HepG2 (cell line): Measurements from ENCODE around the gene CHPF. TPM values are rescaled to one million over a fixed set of nuclear protein-coding genes. Genes with fewer than 3 reads are reported as not detected.

Experiments used
- ATF7-NPFF ChIP-seq: sonication (generic); formaldehyde crosslinking; IDR thresholded peaks from 2 replicates; pipeline ENCODE4 v1.8.1; 2023; ENCODE audit warnings: mild to moderate bottlenecking, low read depth, missing genetic modification reagents, moderate library complexity
- CREB1 ChIP-seq, 2 experiments: fragments of 450-650 bp in 1 of 2; IDR thresholded peaks; 2 replicates each; pipeline ENCODE4 v1.6.1; 2016 to 2017; ENCODE audit warnings: control low read depth in 1 of 2, mild to moderate bottlenecking in 1 of 2, missing compliant biosample characterization in 1 of 2, missing genetic modification characterization in 1 of 2
- HOXA9 ChIP-seq: sonication (generic); formaldehyde crosslinking; IDR thresholded peaks from 2 replicates; pipeline ENCODE4 v1.8.1; 2022; ENCODE audit warnings: missing genetic modification reagents, mild to moderate bottlenecking, moderate library complexity, borderline replicate concordance
- KDM3A ChIP-seq: IDR thresholded peaks from 2 replicates; pipeline ENCODE4 v1.6.1; 2018; ENCODE audit warnings: low read depth, missing compliant biosample characterization
- MXI1 ChIP-seq: IDR thresholded peaks from 3 replicates; pipeline ENCODE4 v1.6.1; 2012; ENCODE audit warnings: low read depth, low read length, inconsistent platforms, borderline replicate concordance
- NFE2L2 ChIP-seq: fragments of 150-350 bp; IDR thresholded peaks from 2 replicates; pipeline ENCODE4 v1.6.1; 2014; ENCODE audit warnings: low read length
- NONO ChIP-seq, 2 experiments: fragments of 450-650 bp in 1 of 2; sonication (generic) in 1 of 2; formaldehyde crosslinking in 1 of 2; IDR thresholded peaks in 1 of 2; conservative IDR thresholded peaks in 1 of 2; 2 replicates each; pipeline versions ENCODE4 v1.6.1 to v1.8.0; 2017 to 2022; ENCODE audit warnings: mild to moderate bottlenecking in 1 of 2, missing genetic modification reagents in 1 of 2, moderate library complexity in 1 of 2
- RARA ChIP-seq: IDR thresholded peaks from 2 replicates; pipeline ENCODE4 v1.6.1; 2016; ENCODE audit warnings: missing genetic modification reagents, missing compliant biosample characterization
- RFX1 ChIP-seq: fragments of 450-650 bp; IDR thresholded peaks from 2 replicates; pipeline ENCODE4 v1.6.1; 2017
- SALL1 ChIP-seq: sonication (generic); formaldehyde crosslinking; IDR thresholded peaks from 2 replicates; pipeline ENCODE4 v1.8.0; 2022; ENCODE audit warnings: mild to moderate bottlenecking, missing genetic modification reagents
- SIX1 ChIP-seq: sonication (generic); formaldehyde crosslinking; IDR thresholded peaks from 2 replicates; pipeline ENCODE4 v1.4.0; 2020; ENCODE audit warnings: missing genetic modification reagents, borderline replicate concordance
- SP2 ChIP-seq: sonication (generic); formaldehyde crosslinking; IDR thresholded peaks from 2 replicates; pipeline ENCODE4 v1.5.1; 2020; ENCODE audit warnings: mild to moderate bottlenecking, missing genetic modification reagents
- SPEN ChIP-seq: sonication (generic); formaldehyde crosslinking; IDR thresholded peaks from 2 replicates; pipeline ENCODE4 v1.5.1; 2020; ENCODE audit warnings: low read depth, mild to moderate bottlenecking, missing genetic modification reagents
- ZMYM3 ChIP-seq: sonication (generic); formaldehyde crosslinking; IDR thresholded peaks from 2 replicates; pipeline ENCODE4 v1.5.1; 2020; ENCODE audit warnings: mild to moderate bottlenecking, missing genetic modification reagents
- ZNF230 ChIP-seq: sonication (generic); formaldehyde crosslinking; IDR thresholded peaks from 2 replicates; pipeline ENCODE4 v1.4.0; 2020; ENCODE audit warnings: mild to moderate bottlenecking, missing genetic modification reagents
- ZNF3 ChIP-seq: IDR thresholded peaks from 2 replicates; pipeline ENCODE4 v1.7.0; 2017; ENCODE audit warnings: inconsistent platforms
- ZNF646 ChIP-seq: sonication (generic); formaldehyde crosslinking; IDR thresholded peaks from 2 replicates; pipeline ENCODE4 v1.9.0; 2021; ENCODE audit warnings: mild to moderate bottlenecking, missing genetic modification reagents
- ZNF883 ChIP-seq: sonication (generic); formaldehyde crosslinking; IDR thresholded peaks from 2 replicates; pipeline ENCODE4 v1.5.1; 2020; ENCODE audit warnings: mild to moderate bottlenecking, missing genetic modification reagents; ENCODE audit errors: not compliant biosample characterization
- polyA plus RNA-seq, 8 experiments: library from polyadenylated mRNA; depleted of rRNA in 3 of 8; stranded (reverse) in 7 of 8; unstranded in 1 of 8; fragments of >200 nt; fragmentation: Illumina TruSeq in 4 of 8; extraction: Trizol in 4 of 8; gene quantifications; 2 replicates each; pipeline versions ENCODE4 v1.2.1 to v1.2.3, GENCODE V29; 2011 to 2016; ENCODE audit warnings: low read depth in 4 of 8, missing spikeins in 1 of 8, mixed read lengths in 1 of 8; ENCODE audit not compliant: insufficient read depth in 1 of 8
- total RNA-seq, 5 experiments: library from RNA; depleted of rRNA; stranded (reverse); fragments of >200 nt; fragmentation: Illumina TruSeq; extraction: Trizol; gene quantifications; 2 replicates each; pipeline ENCODE4 v1.2.3, GENCODE V29; 2016; ENCODE audit warnings: low read depth in 1 of 5
- TF ChIP-seq, protein P1 (sequence below): IDR thresholded peaks from 2 replicates; pipeline ENCODE4 v1.6.1; 2016; ENCODE audit warnings: missing compliant biosample characterization, missing genetic modification reagents, borderline replicate concordance
- TF ChIP-seq, protein P2 (sequence below): sonication (generic); formaldehyde crosslinking; IDR thresholded peaks from 2 replicates; pipeline ENCODE4 v1.4.0; 2020; ENCODE audit warnings: mild to moderate bottlenecking, missing genetic modification reagents

The CHPF gene
- total and polyA plus RNA-seq, 2 of the 13 experiments (the other 11 are each of a cell fraction or from before 2014, with no cell fraction given): 79.6 to 111 TPM

DNA sequence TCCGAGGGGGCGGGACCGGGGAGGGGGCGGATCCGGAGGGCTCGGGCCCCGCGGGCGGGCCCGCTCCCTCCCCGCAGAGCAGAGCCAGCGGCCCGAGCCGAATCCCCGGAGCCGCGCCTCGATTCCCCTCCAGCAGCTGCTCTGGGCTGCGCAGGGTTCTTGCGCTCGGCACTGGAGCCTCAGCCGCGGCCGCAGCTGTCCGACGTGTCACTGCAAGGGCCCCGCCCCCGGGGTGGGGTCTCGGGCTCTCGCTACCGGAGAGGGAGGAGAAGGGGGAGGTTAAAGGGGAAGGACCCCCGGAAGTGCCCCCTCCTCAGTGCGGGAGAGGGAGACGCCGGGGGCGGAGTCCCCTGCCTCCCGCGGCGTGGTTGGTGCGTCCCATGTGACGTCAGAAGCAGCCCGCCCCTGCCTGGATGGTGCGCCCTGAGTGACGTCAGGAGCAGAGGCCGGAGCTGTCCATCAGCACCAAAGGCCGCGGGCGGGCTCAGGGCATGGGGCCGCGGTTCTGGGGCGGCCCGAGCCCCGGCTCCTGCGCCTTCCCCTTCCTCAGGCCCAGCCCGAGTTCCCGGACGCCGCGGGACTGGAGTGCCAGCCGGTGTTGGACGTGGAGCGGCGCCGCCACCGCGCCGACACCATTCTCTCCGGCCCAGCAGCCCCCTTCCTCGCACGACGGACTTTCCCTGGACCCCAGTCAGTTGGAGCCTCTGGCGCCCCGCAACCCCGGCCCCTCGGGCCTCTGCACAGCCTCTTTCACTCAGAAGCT lies at the start of gene CHPF, which contains the start of gene TMEM198 (continued):
- TF ChIP-seq ZNF230 (CRISPR knock-in tag) (peak; percentile 54), ZNF646 (CRISPR knock-in tag) (no peak), ATF7-NPFF (CRISPR knock-in tag) (peak; percentile 87), SPEN (peak; percentile 91), RARA (CRISPR knock-in tag) (peak; percentile 55; the same call in 1 of the 2 replicates), SIX1 (no peak), ZNF3 (CRISPR knock-in tag) (no peak), NONO (IDR thresholded peaks at IDR 0.05) (no peak), NONO (CRISPR knock-in tag; conservative IDR thresholded peaks at IDR 0.05) (peak; percentile 75), ZMYM3 (0 out of 2 replicates have a peak, but pooled peaks have one; percentile 37), MXI1 (peak; percentile 97; the same call in 2 of the 3 replicates), SALL1 (peak; percentile 90), HOXA9 (no peak; the same call in 1 of the 2 replicates), KDM3A (peak; percentile 83; the same call in 1 of the 2 replicates), SP2 (peak; percentile 77), NFE2L2 (no peak), RFX1 (no peak), ZNF883 (CRISPR knock-in tag) (peak; percentile 96), CREB1 (IDR thresholded peaks at IDR 0.05) (peak; percentile 100), CREB1 (CRISPR knock-in tag; IDR thresholded peaks at IDR 0.05) (peak; percentile 97)
- TF ChIP-seq, protein P1, sequence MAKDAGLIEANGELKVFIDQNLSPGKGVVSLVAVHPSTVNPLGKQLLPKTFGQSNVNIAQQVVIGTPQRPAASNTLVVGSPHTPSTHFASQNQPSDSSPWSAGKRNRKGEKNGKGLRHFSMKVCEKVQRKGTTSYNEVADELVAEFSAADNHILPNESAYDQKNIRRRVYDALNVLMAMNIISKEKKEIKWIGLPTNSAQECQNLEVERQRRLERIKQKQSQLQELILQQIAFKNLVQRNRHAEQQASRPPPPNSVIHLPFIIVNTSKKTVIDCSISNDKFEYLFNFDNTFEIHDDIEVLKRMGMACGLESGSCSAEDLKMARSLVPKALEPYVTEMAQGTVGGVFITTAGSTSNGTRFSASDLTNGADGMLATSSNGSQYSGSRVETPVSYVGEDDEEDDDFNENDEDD (CRISPR knock-in tag): peak; percentile 81; the same call in 1 of the 2 replicates
- TF ChIP-seq, protein P2, sequence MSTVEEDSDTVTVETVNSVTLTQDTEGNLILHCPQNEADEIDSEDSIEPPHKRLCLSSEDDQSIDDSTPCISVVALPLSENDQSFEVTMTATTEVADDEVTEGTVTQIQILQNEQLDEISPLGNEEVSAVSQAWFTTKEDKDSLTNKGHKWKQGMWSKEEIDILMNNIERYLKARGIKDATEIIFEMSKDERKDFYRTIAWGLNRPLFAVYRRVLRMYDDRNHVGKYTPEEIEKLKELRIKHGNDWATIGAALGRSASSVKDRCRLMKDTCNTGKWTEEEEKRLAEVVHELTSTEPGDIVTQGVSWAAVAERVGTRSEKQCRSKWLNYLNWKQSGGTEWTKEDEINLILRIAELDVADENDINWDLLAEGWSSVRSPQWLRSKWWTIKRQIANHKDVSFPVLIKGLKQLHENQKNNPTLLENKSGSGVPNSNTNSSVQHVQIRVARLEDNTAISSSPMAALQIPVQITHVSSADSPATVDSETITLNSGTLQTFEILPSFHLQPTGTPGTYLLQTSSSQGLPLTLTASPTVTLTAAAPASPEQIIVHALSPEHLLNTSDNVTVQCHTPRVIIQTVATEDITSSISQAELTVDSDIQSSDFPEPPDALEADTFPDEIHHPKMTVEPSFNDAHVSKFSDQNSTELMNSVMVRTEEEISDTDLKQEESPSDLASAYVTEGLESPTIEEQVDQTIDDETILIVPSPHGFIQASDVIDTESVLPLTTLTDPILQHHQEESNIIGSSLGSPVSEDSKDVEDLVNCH (CRISPR knock-in tag): no peak
